Astrocyte (in vitro differentiated cells and primary cell): ENCODE measurements around the gene CEP57.

ENCODE experiments used
- CTCF ChIP-seq: IDR thresholded peaks from 2 replicates; pipeline ENCODE4 v1.5.1; 2011; ENCODE audit warnings: low read depth, mild to moderate bottlenecking, inconsistent platforms, low read length, moderate library complexity; ENCODE audit not compliant: insufficient read depth
- EZH2 ChIP-seq: IDR thresholded peaks from 2 replicates; pipeline ENCODE4 v1.6.1; 2012; ENCODE audit warnings: mild to moderate bottlenecking, low read length, inconsistent platforms; ENCODE audit not compliant: insufficient read depth

- TF ChIP-seq CTCF (no peak), EZH2 (no peak)
Observed at GRCh38 chr11:95829580-95830259, 39.4 kb downstream of the CEP57 start.
